ENCODE results near the gene TPRG1. TPM values are rescaled to one million over a fixed set of nuclear protein-coding genes. Genes with fewer than 3 reads are reported as not detected.

The TPRG1 gene
- total RNA-seq, 2 experiments from 2014 or later, result 2.1 to 2.9 TPM

DNA sequence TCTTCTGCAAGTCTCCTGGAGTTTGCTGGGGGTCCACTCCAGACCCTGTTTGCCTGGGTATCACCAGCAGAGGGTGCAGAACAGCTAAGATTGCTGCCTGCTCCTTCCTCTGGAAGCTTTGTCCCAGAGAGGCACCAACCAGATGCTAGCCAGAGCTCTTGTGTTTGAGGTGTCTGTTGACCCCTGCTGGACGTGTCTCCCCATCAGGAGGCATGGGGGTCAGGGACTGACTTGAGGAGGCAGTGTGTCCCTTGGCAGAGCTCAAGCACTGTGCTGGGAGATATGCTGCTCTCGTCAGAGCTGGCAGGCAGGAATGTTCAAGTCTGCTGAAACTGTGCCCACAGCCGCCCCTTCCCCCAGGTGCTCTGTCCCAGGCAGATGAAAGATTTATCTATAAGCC is 86.5 kb downstream of the TPRG1 start:
- ChIA-PET POLR2A (interaction anchor here (0.8 kb wide), 1 partner anchor 73 kb away, joined by 3 read pairs; no protein-coding TSS in a partner anchor), CTCF (no interaction called here)
- TF ChIP-seq, protein P1, sequence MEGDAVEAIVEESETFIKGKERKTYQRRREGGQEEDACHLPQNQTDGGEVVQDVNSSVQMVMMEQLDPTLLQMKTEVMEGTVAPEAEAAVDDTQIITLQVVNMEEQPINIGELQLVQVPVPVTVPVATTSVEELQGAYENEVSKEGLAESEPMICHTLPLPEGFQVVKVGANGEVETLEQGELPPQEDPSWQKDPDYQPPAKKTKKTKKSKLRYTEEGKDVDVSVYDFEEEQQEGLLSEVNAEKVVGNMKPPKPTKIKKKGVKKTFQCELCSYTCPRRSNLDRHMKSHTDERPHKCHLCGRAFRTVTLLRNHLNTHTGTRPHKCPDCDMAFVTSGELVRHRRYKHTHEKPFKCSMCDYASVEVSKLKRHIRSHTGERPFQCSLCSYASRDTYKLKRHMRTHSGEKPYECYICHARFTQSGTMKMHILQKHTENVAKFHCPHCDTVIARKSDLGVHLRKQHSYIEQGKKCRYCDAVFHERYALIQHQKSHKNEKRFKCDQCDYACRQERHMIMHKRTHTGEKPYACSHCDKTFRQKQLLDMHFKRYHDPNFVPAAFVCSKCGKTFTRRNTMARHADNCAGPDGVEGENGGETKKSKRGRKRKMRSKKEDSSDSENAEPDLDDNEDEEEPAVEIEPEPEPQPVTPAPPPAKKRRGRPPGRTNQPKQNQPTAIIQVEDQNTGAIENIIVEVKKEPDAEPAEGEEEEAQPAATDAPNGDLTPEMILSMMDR (IDR thresholded peaks at IDR 0.05), result no peak
- H3K4me3 ChIP-seq (ENCODE audit: low read length), result no peak overlapping the region
- no peaks in the 10 kb centered on the region for H3K36me3 Mint-ChIP-seq (ENCODE audit: low read depth)
- no peaks in the 10 kb centered on the region for H3K27me3 ChIP-seq (ENCODE audit: control insufficient read depth in 1 of 2, insufficient read depth in 2 of 2, low read length in 2 of 2)
- peaks cover 2% of the 10 kb centered on the region for H3K9me3 Mint-ChIP-seq
- intact Hi-C loops (cut with DNase I, micrococcal nuclease), result no loop called here
- H3K9me3 ChIP-seq (ENCODE audit: control insufficient read depth in 1 of 2, insufficient read depth in 1 of 2, low read length in 2 of 2), result no peaks in the 10 kb centered on the region
- ATAC-seq (ENCODE audit: poor library complexity) (no peak), DNase-seq (no peak)
- no peak overlapping the region for H3K27ac ChIP-seq (ENCODE audit: low read depth in 1 of 2, low read length in 2 of 2)
- no peak overlapping the region for H3K4me3 Mint-ChIP-seq
- no peaks in the 10 kb centered on the region for H3K4me1 ChIP-seq (ENCODE audit: insufficient read depth, low read length)
- no peaks in the 10 kb centered on the region for H3K4me1 Mint-ChIP-seq (ENCODE audit: low read depth)
- H3K27me3 Mint-ChIP-seq, result no peaks in the 10 kb centered on the region
- no peak overlapping the region for H3K27ac Mint-ChIP-seq
- no peaks in the 10 kb centered on the region for H3K36me3 ChIP-seq (ENCODE audit: insufficient read depth, low read length)

DNA sequence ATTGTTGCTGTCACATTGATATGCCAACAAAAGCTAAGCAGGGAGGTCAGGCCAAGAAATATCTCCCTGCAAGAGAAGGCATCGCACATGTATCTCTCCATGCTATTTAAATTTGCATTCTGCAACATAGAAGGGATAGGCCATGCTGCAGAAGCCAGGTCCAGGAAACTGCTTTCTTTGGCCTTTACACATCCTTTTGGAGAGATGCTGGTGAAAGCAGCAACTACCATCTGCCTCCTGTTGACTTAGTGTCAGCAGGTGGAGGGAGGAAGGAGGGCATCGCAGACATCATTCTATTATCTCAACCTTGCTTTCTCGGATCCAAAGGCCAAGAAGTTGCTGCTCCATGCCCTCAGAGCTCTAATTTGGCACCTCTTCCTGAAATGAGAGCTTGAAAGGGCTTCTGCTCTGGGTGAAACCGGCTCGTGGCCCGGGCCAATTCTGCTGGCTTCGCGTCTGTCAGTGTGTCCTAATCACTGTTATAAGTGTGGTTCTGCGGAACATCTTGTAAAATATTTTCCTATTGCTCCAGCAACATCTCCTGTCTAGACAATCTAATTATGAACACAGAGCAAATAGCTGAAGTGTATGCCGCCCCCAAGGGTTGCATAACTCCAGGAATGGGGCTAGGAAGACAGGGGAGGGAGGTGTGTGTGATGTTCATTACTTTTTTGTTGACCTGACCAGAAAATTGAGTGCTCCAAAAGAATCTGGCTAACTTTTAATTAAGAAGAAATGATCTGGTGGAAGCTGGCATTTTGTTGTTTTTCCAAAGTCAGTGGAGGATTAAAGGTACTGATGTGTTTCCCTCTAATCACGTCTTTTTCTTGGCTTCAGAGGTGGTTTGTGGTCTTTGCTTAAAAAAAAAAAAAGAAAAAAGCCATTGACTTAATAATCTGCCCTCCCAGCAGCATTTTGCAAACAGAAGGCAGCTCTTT is 89.1 kb downstream of the TPRG1 start:
- Histone ChIP-seq H3K4me3 (ENCODE audit: low read length) (no peak overlapping the region), H3K36me3 (ENCODE audit: insufficient read depth, low read length) (no peaks in the 10 kb centered on the region), H3K27ac (ENCODE audit: low read depth in 1 of 2, low read length in 2 of 2) (no peak overlapping the region), H3K27me3 (ENCODE audit: control insufficient read depth in 1 of 2, insufficient read depth in 2 of 2, low read length in 2 of 2) (no peaks in the 10 kb centered on the region), H3K4me1 (ENCODE audit: insufficient read depth, low read length) (no peaks in the 10 kb centered on the region), H3K9me3 (ENCODE audit: control insufficient read depth in 1 of 2, insufficient read depth in 1 of 2, low read length in 2 of 2) (no peaks in the 10 kb centered on the region)
- ATAC-seq (ENCODE audit: poor library complexity), result no peak
- Mint-ChIP-seq H3K4me3 (no peak overlapping the region), H3K27ac (no peak overlapping the region), H3K36me3 (ENCODE audit: low read depth) (no peaks in the 10 kb centered on the region), H3K4me1 (ENCODE audit: low read depth) (no peaks in the 10 kb centered on the region), H3K9me3 (no peaks in the 10 kb centered on the region), H3K27me3 (no peaks in the 10 kb centered on the region)
- ChIA-PET POLR2A (no interaction called here), CTCF (no interaction called here)
- intact Hi-C loops (cut with DNase I, micrococcal nuclease), result no loop called here
- no peak for DNase-seq
- TF ChIP-seq, protein P1 (IDR thresholded peaks at IDR 0.05), result no peak

DNA sequence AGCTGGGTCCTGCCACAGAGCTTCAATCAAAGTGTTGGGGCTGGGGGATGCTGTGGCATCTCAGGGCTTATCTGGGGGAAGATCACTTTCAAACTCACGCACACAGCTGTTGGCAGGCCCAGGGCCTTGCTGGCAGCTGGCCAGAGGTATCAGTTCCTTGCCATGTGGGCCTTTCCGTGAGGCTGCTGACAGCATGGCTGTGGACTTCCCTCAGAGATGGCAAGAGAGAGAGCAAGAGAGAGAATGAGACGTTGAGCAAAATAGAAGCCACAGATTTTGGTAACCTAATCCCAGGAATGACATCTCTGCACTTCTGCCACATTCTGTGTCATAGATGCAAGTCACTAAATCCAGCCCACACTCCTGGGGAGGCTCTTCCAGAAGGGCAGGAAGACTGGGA is 91.0 kb downstream of the TPRG1 start:
- POLR2A ChIA-PET, result no interaction called here
- no peaks in the 10 kb centered on the region for H3K27me3 Mint-ChIP-seq
- no peak for ATAC-seq (ENCODE audit: poor library complexity)

More for the DNA sequence above, 91.0 kb downstream of the TPRG1 start:
- no peaks in the 10 kb centered on the region for H3K4me1 Mint-ChIP-seq (ENCODE audit: low read depth)
- no peak overlapping the region for H3K27ac Mint-ChIP-seq
- H3K9me3 Mint-ChIP-seq, result no peaks in the 10 kb centered on the region
- no peak overlapping the region for H3K27ac ChIP-seq (ENCODE audit: low read depth in 1 of 2, low read length in 2 of 2)
- CTCF ChIA-PET, result no interaction called here
- no peak overlapping the region for H3K4me3 ChIP-seq (ENCODE audit: low read length)
- TF ChIP-seq, protein P1 (IDR thresholded peaks at IDR 0.05), result no peak
- H3K4me1 ChIP-seq (ENCODE audit: insufficient read depth, low read length), result no peaks in the 10 kb centered on the region
- H3K36me3 Mint-ChIP-seq (ENCODE audit: low read depth), result no peaks in the 10 kb centered on the region
- H3K9me3 ChIP-seq (ENCODE audit: control insufficient read depth in 1 of 2, insufficient read depth in 1 of 2, low read length in 2 of 2), result no peaks in the 10 kb centered on the region
- H3K36me3 ChIP-seq (ENCODE audit: insufficient read depth, low read length), result no peaks in the 10 kb centered on the region
- intact Hi-C loops (cut with DNase I, micrococcal nuclease), result no loop called here
- no peaks in the 10 kb centered on the region for H3K27me3 ChIP-seq (ENCODE audit: control insufficient read depth in 1 of 2, insufficient read depth in 2 of 2, low read length in 2 of 2)
- H3K4me3 Mint-ChIP-seq, result no peak overlapping the region
- no peak for DNase-seq
